Breast epithelium (tissue), 4 donors: ENCODE results near the gene AGO3. TPM values are rescaled to one million over a fixed set of nuclear protein-coding genes. Genes with fewer than 3 reads are reported as not detected.

Experiments
- DNase-seq, 2 donors: peaks; one replicate each; pipeline ENCODE4 v3.0.0-alpha.2; 2019; ENCODE audit warnings: low spot score in 2 of 2
- H3K27ac ChIP-seq, 2 donors: fragments of 200-600 bp; sonication (generic) in 1 of 2; one replicate each; pipeline ENCODE4 v1.5.1; 2016 to 2019; ENCODE audit warnings: mild to moderate bottlenecking in 1 of 2
- H3K27me3 ChIP-seq, 2 donors: fragments of 200-600 bp; sonication (generic) in 1 of 2; one replicate each; pipeline versions ENCODE4 v1.5.1 to v1.6.0; 2017 to 2019; ENCODE audit warnings: control low read depth in 1 of 2, mild to moderate bottlenecking in 1 of 2
- H3K36me3 ChIP-seq: fragments of 200-600 bp; one replicate; pipeline ENCODE4 v1.5.1; 2019
- H3K4me1 ChIP-seq, 2 donors: fragments of 200-600 bp; sonication (generic); one replicate each; pipeline ENCODE4 v1.5.1; 2016 to 2019; ENCODE audit warnings: control low read depth in 1 of 2
- H3K4me3 ChIP-seq, 3 donors: fragments of 200-600 bp; sonication (generic); 1 replicate in 2 of 3; 2 replicates in 1 of 3; pipeline ENCODE4 v1.5.1; 2016 to 2019; ENCODE audit warnings: mild to moderate bottlenecking in 3 of 3, moderate library complexity in 2 of 3
- H3K9me3 ChIP-seq, 2 donors: fragments of 200-600 bp; sonication (generic) in 1 of 2; one replicate each; pipeline ENCODE4 v1.5.1; 2016 to 2019; ENCODE audit warnings: control low read depth in 1 of 2
- POLR2A ChIP-seq: fragments of 450-650 bp; IDR thresholded peaks from one replicate; pipeline ENCODE4 v1.6.1; 2016; ENCODE audit warnings: antibody characterized with exemption, mild to moderate bottlenecking, moderate library complexity
- POLR2AphosphoS5 ChIP-seq, 3 donors: sonication (generic); formaldehyde crosslinking; IDR thresholded peaks; one replicate each; pipeline ENCODE4 v1.6.1; 2017; ENCODE audit warnings: antibody characterized with exemption in 3 of 3
- intact Hi-C: fragments of 100-400 bp; cut with DNase I; formaldehyde crosslinking; loops from one replicate; pipeline ENCODE4 v1.15.1; 2023; ENCODE audit warnings: low total_unique reads
- total RNA-seq, 3 donors: library from RNA; depleted of rRNA; stranded (reverse); fragments of >200 nt; gene quantifications; one replicate each; pipeline ENCODE4 v1.1.0, GENCODE V29; 2016
- TF ChIP-seq, protein P1 (sequence below), 3 donors: fragments of 450-650 bp; IDR thresholded peaks; one replicate each; pipeline ENCODE4 v1.5.1; 2016 to 2017; ENCODE audit warnings: antibody characterized with exemption in 3 of 3, mild to moderate bottlenecking in 3 of 3, moderate library complexity in 3 of 3

The AGO3 gene
- total RNA-seq, 3 donors from 2014 or later, result 28.2 TPM

DNA sequence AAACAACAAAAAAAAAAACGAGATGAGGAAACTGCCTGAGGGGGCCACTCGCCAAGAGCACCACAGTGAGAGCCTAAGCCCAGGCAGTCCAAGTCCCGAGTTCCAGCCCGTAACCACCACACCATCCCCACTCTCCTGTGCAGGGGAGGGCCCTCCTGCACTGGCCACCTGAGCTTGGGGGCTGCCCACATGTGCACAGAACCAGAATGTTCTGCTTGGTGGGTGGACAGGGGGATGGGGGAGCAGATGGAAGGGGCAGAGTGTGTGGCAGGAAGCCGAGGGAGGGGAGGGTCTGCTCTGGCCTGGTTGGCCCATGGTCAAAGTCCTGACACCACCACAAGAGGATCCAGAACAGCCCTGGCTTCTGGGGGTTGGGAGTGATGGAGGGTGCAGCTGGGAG, 175.4 kb downstream of the AGO3 start:
- Histone ChIP-seq H3K27me3 (no peaks in the 10 kb centered on the region), H3K36me3 (no peaks in the 10 kb centered on the region), H3K9me3 (no peaks in the 10 kb centered on the region), H3K4me3 (no peak overlapping the region), H3K4me1 (peaks cover 3 to 10% of the 10 kb centered on the region in 2 donors), H3K27ac (peak overlapping the region; percentile 20 to 89)
- no peak for TF ChIP-seq POLR2A
- no peak for TF ChIP-seq POLR2AphosphoS5 (IDR thresholded peaks at IDR 0.05)
- TF ChIP-seq, protein P1, sequence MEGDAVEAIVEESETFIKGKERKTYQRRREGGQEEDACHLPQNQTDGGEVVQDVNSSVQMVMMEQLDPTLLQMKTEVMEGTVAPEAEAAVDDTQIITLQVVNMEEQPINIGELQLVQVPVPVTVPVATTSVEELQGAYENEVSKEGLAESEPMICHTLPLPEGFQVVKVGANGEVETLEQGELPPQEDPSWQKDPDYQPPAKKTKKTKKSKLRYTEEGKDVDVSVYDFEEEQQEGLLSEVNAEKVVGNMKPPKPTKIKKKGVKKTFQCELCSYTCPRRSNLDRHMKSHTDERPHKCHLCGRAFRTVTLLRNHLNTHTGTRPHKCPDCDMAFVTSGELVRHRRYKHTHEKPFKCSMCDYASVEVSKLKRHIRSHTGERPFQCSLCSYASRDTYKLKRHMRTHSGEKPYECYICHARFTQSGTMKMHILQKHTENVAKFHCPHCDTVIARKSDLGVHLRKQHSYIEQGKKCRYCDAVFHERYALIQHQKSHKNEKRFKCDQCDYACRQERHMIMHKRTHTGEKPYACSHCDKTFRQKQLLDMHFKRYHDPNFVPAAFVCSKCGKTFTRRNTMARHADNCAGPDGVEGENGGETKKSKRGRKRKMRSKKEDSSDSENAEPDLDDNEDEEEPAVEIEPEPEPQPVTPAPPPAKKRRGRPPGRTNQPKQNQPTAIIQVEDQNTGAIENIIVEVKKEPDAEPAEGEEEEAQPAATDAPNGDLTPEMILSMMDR (IDR thresholded peaks at IDR 0.05), result no peak
- no peak for DNase-seq
- intact Hi-C loops, result no loop called here

DNA sequence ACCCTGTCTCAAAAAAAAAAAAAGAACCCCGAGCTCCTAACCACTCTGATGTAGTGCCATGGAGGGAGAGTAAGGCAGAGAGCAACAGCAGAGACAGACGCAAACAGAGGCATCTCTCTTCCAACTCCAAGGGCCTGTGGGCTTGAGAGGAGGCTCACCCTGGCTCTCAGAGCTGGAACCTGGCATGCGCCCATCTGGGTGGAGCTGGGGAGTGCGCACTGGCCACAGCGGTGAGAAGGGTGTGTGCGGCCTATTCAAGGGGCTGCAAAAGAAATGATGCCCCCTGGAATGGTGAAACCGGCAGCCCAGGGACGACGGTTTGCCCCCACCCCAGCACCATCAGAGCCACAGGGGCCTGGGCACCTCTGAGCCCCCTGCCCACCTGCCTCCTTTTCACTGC, 176.5 kb downstream of the AGO3 start:
- intact Hi-C loops, result no loop called here
- peak overlapping the region; percentile 84 to 89 for H3K27ac ChIP-seq
- peaks cover 3 to 10% of the 10 kb centered on the region in 2 donors for H3K4me1 ChIP-seq

DNA sequence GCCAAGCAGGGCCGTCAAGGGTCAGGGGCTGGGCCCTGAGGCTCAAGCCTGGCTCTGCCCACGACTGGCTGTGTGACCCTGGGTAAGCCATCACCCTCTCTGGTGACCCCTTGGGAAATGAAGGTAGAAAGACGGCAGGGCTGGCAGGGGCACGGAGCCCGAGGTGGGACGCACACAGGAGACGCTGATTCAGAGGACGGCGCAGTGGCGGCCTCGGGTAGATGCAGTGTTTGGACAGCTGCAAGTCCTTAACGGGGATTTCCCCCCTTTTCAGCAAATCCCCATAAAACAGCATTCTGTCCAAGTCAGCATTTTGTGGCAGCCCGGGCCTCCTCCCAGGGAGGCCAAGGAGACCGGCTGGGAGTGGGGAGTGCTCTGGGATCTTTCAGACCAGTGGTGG, 177.4 kb downstream of the AGO3 start:
- Histone ChIP-seq H3K9me3 (no peaks in the 10 kb centered on the region), H3K4me3 (no peak overlapping the region), H3K27me3 (no peaks in the 10 kb centered on the region), H3K4me1 (peaks cover 3 to 10% of the 10 kb centered on the region in 2 donors), H3K36me3 (no peaks in the 10 kb centered on the region), H3K27ac (peak overlapping the region; percentile 84 to 89)
- TF ChIP-seq POLR2AphosphoS5 (IDR thresholded peaks at IDR 0.05) (no peak), POLR2A (no peak)
- TF ChIP-seq, protein P1 (IDR thresholded peaks at IDR 0.05), result no peak
- no peak for DNase-seq
- intact Hi-C loops, result loop anchor here (2.0 kb wide), 1 partner anchor 20 kb away; no protein-coding TSS in a partner anchor

More for the DNA sequence above, 176.5 kb downstream of the AGO3 start:
- Histone ChIP-seq H3K27me3 (no peaks in the 10 kb centered on the region), H3K36me3 (no peaks in the 10 kb centered on the region), H3K4me3 (no peak overlapping the region), H3K9me3 (no peaks in the 10 kb centered on the region)
- peak in 1 of 2 donors; percentile 75 for DNase-seq
- no peak for TF ChIP-seq POLR2A
- TF ChIP-seq, protein P1 (IDR thresholded peaks at IDR 0.05), result no peak
- no peak for TF ChIP-seq POLR2AphosphoS5 (IDR thresholded peaks at IDR 0.05)

DNA sequence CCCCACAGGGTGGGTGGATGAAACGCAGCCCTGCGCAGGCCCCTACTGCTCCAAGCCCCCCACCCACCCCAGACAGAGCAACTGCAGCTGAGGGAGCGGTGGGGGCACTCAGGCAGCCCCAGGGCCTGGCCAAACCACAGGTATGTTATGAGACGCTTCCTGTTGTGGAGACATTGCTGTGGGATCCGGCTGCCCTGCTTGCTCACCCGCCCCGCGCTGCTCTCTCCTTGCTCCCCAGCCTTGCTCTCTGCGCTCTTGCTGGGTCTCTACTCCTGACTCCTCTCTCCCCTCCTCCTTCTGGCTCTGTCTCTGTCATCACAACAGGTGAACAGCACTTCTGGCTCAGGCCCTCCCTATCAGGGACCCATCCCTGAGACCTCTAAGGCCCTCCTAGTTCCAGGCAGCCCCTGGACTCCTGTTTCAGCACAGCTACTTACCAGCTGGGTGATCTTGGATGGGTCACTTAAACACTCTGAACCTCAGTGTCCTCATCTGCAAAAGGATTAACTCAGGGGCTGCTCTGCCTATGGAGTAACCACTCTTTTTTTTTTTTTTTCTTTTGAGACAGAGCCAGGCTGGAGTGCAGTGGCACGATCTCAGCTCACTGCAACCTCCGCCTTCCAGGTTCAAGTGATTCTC, 178.3 kb downstream of the AGO3 start:
- no peaks in the 10 kb centered on the region for H3K9me3 ChIP-seq
- intact Hi-C loops, result loop anchor here (2.0 kb wide), 1 partner anchor 20 kb away; no protein-coding TSS in a partner anchor
- no peaks in the 10 kb centered on the region for H3K36me3 ChIP-seq
- peak overlapping the region in 1 of 3 donors; percentile 23 for H3K4me3 ChIP-seq
- TF ChIP-seq POLR2AphosphoS5 (IDR thresholded peaks at IDR 0.05), result peak in 1 of 3 donors; percentile 33
- TF ChIP-seq POLR2A, result no peak
- TF ChIP-seq, protein P1 (IDR thresholded peaks at IDR 0.05), result no peak
- H3K4me1 ChIP-seq, result peaks cover 3 to 10% of the 10 kb centered on the region in 2 donors
- H3K27ac ChIP-seq, result peak overlapping the region; percentile 84 to 89
- DNase-seq, result peak in 1 of 2 donors; percentile 86
- H3K27me3 ChIP-seq, result no peaks in the 10 kb centered on the region

DNA sequence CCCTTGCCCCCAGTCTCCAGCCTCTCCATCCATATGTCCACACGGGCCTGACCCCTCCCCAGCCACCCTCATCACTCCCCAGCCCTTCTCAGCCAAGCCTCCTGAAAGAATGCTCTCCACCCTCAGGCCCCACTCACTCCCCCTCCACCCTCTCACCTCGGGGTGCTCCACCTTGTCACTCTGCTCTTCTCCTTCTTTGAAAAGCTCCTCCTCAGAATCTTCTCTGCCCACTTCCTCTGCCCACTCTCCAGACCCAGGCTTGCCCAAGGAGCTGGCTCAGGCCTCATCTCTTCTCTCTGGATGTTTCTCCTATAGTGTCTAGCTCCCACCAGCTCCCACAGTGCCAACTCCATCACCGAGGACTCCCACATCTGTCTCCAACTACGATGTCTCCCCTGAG, 180.2 kb downstream of the AGO3 start:
- Histone ChIP-seq H3K9me3 (no peaks in the 10 kb centered on the region), H3K4me1 (peaks cover 8 to 20% of the 10 kb centered on the region in 2 donors), H3K36me3 (no peaks in the 10 kb centered on the region), H3K27ac (peak overlapping the region; percentile 29 to 38), H3K4me3 (no peak overlapping the region), H3K27me3 (no peaks in the 10 kb centered on the region)
- DNase-seq, result no peak
- TF ChIP-seq POLR2A (no peak), POLR2AphosphoS5 (IDR thresholded peaks at IDR 0.05) (no peak)
- TF ChIP-seq, protein P1 (IDR thresholded peaks at IDR 0.05), result no peak
- intact Hi-C loops, result no loop called here
